ENCODE results near the gene MYCL.

DNA sequence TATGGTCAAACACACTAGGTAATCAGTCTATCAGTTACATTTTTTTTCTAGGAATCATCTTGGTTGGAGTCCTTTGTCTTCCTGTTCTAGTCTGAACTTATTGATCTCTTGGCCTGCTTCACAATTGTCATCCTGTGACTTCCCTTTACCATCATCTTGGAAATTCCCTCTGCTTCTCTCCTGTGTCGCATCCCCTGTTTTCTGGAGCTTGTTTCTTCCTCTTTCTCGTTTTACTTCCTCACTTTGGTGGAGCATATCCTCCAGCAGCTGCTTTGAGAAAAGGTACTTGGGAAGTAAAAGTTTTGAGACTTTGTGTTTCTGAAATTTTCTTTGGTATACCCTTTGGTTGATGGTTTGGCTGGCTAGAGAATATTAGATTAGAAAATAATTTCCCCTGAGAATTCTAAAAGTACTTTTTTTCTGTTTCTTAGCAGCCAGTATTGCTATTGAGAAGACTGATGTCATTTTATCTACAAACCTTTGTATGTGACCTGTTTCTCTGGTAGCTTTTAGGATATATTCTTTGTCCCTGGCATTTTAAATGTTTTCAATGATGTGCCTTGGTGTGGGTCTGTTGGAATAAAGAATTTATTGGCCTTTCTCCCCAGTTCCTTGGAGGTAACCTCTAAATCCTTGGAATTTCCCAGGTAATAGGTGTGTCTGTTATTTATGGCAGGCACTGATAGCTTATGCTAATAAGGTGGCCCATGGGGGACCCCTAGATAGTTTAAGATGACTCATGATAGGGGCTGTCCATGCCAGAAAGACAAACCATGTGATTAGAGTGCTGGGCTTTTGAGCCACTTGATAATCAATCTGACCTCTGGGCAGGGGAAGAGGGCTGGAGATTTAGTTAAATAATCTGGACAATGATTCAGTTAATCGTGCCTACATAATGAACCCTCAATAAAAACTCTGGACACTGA lies 6.1 kb upstream of the MYCL start:
- no peak for TF ChIP-seq POLR2AphosphoS5 (IDR thresholded peaks at IDR 0.05; ENCODE audit: low read depth, low read length)
- no peak for TF ChIP-seq EP300 (IDR thresholded peaks at IDR 0.05; ENCODE audit: borderline replicate concordance in 1 of 2, low read depth in 2 of 2, low read length in 2 of 2)
- no peak for TF ChIP-seq JUND (IDR thresholded peaks at IDR 0.05; ENCODE audit: low read length)
- TF ChIP-seq JUN (IDR thresholded peaks at IDR 0.05; ENCODE audit: low read depth, low read length) = no peak
- TF ChIP-seq, protein P1, sequence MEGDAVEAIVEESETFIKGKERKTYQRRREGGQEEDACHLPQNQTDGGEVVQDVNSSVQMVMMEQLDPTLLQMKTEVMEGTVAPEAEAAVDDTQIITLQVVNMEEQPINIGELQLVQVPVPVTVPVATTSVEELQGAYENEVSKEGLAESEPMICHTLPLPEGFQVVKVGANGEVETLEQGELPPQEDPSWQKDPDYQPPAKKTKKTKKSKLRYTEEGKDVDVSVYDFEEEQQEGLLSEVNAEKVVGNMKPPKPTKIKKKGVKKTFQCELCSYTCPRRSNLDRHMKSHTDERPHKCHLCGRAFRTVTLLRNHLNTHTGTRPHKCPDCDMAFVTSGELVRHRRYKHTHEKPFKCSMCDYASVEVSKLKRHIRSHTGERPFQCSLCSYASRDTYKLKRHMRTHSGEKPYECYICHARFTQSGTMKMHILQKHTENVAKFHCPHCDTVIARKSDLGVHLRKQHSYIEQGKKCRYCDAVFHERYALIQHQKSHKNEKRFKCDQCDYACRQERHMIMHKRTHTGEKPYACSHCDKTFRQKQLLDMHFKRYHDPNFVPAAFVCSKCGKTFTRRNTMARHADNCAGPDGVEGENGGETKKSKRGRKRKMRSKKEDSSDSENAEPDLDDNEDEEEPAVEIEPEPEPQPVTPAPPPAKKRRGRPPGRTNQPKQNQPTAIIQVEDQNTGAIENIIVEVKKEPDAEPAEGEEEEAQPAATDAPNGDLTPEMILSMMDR (IDR thresholded peaks at IDR 0.05; ENCODE audit: control extremely low read depth in 1 of 3, insufficient read depth in 1 of 3, low read depth in 1 of 3, low read length in 3 of 3) = no peak
- TF ChIP-seq SUZ12 (IDR thresholded peaks at IDR 0.05; ENCODE audit: low read length) = no peak
- no peak for TF ChIP-seq CEBPB (IDR thresholded peaks at IDR 0.05; ENCODE audit: low read depth, low read length)
- TF ChIP-seq SP2 (IDR thresholded peaks at IDR 0.05; ENCODE audit: low read length) = no peak
- TF ChIP-seq TCF12 (IDR thresholded peaks at IDR 0.05; ENCODE audit: low read depth, low read length) = no peak
- TF ChIP-seq POLR2A (IDR thresholded peaks at IDR 0.05; ENCODE audit: control extremely low read depth in 1 of 2, low read depth in 2 of 2, low read length in 2 of 2) = no peak
- TF ChIP-seq CREB1 (IDR thresholded peaks at IDR 0.05) = no peak

Measured in H1 (cell line).